ENCODE results near the gene COL4A1.

The COL4A1 gene

GRCh38 chr13:110215606-110216005, 91.4 kb downstream of the COL4A1 start:
- no peak for DNase-seq

GRCh38 chr13:110214637-110215036, 92.3 kb downstream of the COL4A1 start:
- DNase-seq, result no peak

- no peak for DNase-seq
Measured at GRCh38 chr13:110213461-110214074, 93.4 kb downstream of the COL4A1 start.

- DNase-seq, result no peak
Measured at GRCh38 chr13:110212529-110212928, 94.4 kb downstream of the COL4A1 start.

- no peak for DNase-seq
Measured at GRCh38 chr13:110211735-110212134, 95.2 kb downstream of the COL4A1 start.

- no peak for DNase-seq
Measured at GRCh38 chr13:110211046-110211445, 95.9 kb downstream of the COL4A1 start.

- DNase-seq, result no peak
Measured at GRCh38 chr13:110210604-110210985, 96.4 kb downstream of the COL4A1 start.

- no peak for DNase-seq
Measured at GRCh38 chr13:110209950-110210603, 96.9 kb downstream of the COL4A1 start.

GRCh38 chr13:110208116-110208515, 98.8 kb downstream of the COL4A1 start:
- DNase-seq, result no peak

- no peak for DNase-seq
Measured at GRCh38 chr13:110206996-110207395, 100.0 kb downstream of the COL4A1 start.

- no peak for DNase-seq
Measured at GRCh38 chr13:110206185-110206584, 100.8 kb downstream of the COL4A1 start.

GRCh38 chr13:110201114-110201513, 105.8 kb downstream of the COL4A1 start:
- no peak for DNase-seq

GRCh38 chr13:110200276-110200870, 106.6 kb downstream of the COL4A1 start:
- no peak for DNase-seq

GRCh38 chr13:110199046-110199831, 107.7 kb downstream of the COL4A1 start:
- DNase-seq, result no peak

GRCh38 chr13:110197471-110197870, 109.5 kb downstream of the COL4A1 start:
- DNase-seq, result no peak

GRCh38 chr13:110197026-110197425, 109.9 kb downstream of the COL4A1 start:
- no peak for DNase-seq

- no peak for DNase-seq
Measured at GRCh38 chr13:110195547-110196485, 111.1 kb downstream of the COL4A1 start.

GRCh38 chr13:110194451-110194850, 112.5 kb downstream of the COL4A1 start:
- no peak for DNase-seq

- DNase-seq, result no peak
Measured at GRCh38 chr13:110193491-110193890, 113.5 kb downstream of the COL4A1 start.

- no peak for DNase-seq
Measured at GRCh38 chr13:110192472-110192871, 114.5 kb downstream of the COL4A1 start.

GRCh38 chr13:110187641-110188161, 119.3 kb downstream of the COL4A1 start:
- DNase-seq, result no peak

GRCh38 chr13:110186231-110186855, 120.6 kb downstream of the COL4A1 start:
- DNase-seq, result no peak

Data from inflammatory macrophage treated with lipopolysaccharide for 4 hours (primary cell).